H1 (cell line): Measurements from ENCODE around the gene BRAT1. TPM values are rescaled to one million over a fixed set of nuclear protein-coding genes. Genes with fewer than 3 reads are reported as not detected.

Source experiments
- CREB1 ChIP-seq: IDR thresholded peaks from 2 replicates; pipeline ENCODE4 v1.6.1; 2012; ENCODE audit warnings: inconsistent platforms
- MAFK ChIP-seq: IDR thresholded peaks from 2 replicates; pipeline ENCODE4 v1.6.1; 2012; ENCODE audit warnings: low read depth, mild to moderate bottlenecking, improper control_type of control experiment, low read length
- RFX5 ChIP-seq: IDR thresholded peaks from 2 replicates; pipeline ENCODE4 v1.6.1; 2011; ENCODE audit warnings: low read depth, low read length, improper control_type of control experiment, borderline replicate concordance
- polyA plus RNA-seq, 7 experiments: library from polyadenylated mRNA; depleted of rRNA in 3 of 7; stranded (reverse) in 5 of 7; unstranded in 2 of 7; fragments of >200 nt in 5 of 7; fragments of 200-250 nt in 2 of 7; gene quantifications; 1 replicate in 5 of 7; 2 replicates in 1 of 7; 4 replicates in 1 of 7; pipeline versions ENCODE4 v1.2.1 to v1.2.3, GENCODE V29; 2011 to 2013; ENCODE audit warnings: missing spikeins in 2 of 7, mixed read lengths in 2 of 7
- total RNA-seq: library from RNA; stranded (reverse); fragmentation: NEBNext Ultra II Directional; extraction: Animal tissue kit (Norgen Biotek cat#: 25700); gene quantifications from 2 replicates; pipeline ENCODE4 v1.2.1, GENCODE V29; 2021
- TF ChIP-seq, protein P1 (sequence below): fragments of 300-600 bp; sonication (generic); IDR thresholded peaks from 2 replicates; pipeline ENCODE4 v1.7.1; 2012; ENCODE audit warnings: low read length, moderate library complexity, mild to moderate bottlenecking, inconsistent platforms; ENCODE audit not compliant: insufficient replicate concordance

Gene BRAT1
- total and polyA plus RNA-seq, 2 of the 8 experiments (the other 6 are each of a cell fraction or from before 2014, with no cell fraction given) = 36.8 to 42.3 TPM

GRCh38 chr7:2505401-2505800 is 49.9 kb downstream of the BRAT1 start (continued):
- TF ChIP-seq, protein P1, sequence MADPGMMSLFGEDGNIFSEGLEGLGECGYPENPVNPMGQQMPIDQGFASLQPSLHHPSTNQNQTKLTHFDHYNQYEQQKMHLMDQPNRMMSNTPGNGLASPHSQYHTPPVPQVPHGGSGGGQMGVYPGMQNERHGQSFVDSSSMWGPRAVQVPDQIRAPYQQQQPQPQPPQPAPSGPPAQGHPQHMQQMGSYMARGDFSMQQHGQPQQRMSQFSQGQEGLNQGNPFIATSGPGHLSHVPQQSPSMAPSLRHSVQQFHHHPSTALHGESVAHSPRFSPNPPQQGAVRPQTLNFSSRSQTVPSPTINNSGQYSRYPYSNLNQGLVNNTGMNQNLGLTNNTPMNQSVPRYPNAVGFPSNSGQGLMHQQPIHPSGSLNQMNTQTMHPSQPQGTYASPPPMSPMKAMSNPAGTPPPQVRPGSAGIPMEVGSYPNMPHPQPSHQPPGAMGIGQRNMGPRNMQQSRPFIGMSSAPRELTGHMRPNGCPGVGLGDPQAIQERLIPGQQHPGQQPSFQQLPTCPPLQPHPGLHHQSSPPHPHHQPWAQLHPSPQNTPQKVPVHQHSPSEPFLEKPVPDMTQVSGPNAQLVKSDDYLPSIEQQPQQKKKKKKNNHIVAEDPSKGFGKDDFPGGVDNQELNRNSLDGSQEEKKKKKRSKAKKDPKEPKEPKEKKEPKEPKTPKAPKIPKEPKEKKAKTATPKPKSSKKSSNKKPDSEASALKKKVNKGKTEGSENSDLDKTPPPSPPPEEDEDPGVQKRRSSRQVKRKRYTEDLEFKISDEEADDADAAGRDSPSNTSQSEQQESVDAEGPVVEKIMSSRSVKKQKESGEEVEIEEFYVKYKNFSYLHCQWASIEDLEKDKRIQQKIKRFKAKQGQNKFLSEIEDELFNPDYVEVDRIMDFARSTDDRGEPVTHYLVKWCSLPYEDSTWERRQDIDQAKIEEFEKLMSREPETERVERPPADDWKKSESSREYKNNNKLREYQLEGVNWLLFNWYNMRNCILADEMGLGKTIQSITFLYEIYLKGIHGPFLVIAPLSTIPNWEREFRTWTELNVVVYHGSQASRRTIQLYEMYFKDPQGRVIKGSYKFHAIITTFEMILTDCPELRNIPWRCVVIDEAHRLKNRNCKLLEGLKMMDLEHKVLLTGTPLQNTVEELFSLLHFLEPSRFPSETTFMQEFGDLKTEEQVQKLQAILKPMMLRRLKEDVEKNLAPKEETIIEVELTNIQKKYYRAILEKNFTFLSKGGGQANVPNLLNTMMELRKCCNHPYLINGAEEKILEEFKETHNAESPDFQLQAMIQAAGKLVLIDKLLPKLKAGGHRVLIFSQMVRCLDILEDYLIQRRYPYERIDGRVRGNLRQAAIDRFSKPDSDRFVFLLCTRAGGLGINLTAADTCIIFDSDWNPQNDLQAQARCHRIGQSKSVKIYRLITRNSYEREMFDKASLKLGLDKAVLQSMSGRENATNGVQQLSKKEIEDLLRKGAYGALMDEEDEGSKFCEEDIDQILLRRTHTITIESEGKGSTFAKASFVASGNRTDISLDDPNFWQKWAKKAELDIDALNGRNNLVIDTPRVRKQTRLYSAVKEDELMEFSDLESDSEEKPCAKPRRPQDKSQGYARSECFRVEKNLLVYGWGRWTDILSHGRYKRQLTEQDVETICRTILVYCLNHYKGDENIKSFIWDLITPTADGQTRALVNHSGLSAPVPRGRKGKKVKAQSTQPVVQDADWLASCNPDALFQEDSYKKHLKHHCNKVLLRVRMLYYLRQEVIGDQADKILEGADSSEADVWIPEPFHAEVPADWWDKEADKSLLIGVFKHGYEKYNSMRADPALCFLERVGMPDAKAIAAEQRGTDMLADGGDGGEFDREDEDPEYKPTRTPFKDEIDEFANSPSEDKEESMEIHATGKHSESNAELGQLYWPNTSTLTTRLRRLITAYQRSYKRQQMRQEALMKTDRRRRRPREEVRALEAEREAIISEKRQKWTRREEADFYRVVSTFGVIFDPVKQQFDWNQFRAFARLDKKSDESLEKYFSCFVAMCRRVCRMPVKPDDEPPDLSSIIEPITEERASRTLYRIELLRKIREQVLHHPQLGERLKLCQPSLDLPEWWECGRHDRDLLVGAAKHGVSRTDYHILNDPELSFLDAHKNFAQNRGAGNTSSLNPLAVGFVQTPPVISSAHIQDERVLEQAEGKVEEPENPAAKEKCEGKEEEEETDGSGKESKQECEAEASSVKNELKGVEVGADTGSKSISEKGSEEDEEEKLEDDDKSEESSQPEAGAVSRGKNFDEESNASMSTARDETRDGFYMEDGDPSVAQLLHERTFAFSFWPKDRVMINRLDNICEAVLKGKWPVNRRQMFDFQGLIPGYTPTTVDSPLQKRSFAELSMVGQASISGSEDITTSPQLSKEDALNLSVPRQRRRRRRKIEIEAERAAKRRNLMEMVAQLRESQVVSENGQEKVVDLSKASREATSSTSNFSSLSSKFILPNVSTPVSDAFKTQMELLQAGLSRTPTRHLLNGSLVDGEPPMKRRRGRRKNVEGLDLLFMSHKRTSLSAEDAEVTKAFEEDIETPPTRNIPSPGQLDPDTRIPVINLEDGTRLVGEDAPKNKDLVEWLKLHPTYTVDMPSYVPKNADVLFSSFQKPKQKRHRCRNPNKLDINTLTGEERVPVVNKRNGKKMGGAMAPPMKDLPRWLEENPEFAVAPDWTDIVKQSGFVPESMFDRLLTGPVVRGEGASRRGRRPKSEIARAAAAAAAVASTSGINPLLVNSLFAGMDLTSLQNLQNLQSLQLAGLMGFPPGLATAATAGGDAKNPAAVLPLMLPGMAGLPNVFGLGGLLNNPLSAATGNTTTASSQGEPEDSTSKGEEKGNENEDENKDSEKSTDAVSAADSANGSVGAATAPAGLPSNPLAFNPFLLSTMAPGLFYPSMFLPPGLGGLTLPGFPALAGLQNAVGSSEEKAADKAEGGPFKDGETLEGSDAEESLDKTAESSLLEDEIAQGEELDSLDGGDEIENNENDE = no peak
- TF ChIP-seq MAFK (no peak), CREB1 (no peak), RFX5 (no peak)
- TF ChIP-seq, all 59 proteins: peak for 0
